ENCODE results near the gene USP43.

GRCh38 chr17:9615486-9615885 is 29.8 kb upstream of the USP43 start:
- no peak for TF ChIP-seq CTCF (IDR thresholded peaks at IDR 0.05)
- TF ChIP-seq POLR2A (IDR thresholded peaks at IDR 0.05): no peak
